GM18951 (cell line): Measurements from ENCODE around the gene SNAPC1.

Source experiments
- POLR2A ChIP-seq: IDR thresholded peaks from 4 replicates; pipeline ENCODE4 v1.6.1; 2011; ENCODE audit warnings: mild to moderate bottlenecking; ENCODE audit not compliant: insufficient read length, insufficient read depth; ENCODE audit errors: extremely low read depth
- in situ Hi-C: fragments of 300-500 bp; cut with MboI; formaldehyde crosslinking; loops from one replicate; pipeline ENCODE4 v1.12.0; 2022; ENCODE audit warnings: low sequenced_read_pairs, mixed read lengths, inconsistent platforms; ENCODE audit not compliant: unreplicated experiment

The SNAPC1 gene

DNA sequence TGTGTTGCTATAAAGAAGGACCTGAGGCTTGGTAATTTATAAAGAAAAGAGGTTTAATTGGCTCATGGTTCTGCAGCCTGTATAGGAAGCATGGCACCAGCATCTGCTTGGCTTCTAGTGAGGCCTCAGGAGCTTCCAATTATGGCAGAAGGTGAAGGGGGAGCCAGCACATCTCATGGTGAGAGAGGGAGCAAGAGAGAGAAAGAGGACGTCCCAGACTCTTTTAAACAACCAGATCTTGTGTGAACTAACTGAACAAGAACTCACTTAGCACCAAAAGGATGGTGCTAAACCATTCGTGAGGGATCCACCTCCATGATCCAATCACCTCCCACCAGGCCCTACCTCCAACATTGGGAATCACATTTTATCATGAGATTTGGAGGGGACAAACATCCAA is 6.1 kb upstream of the SNAPC1 start:
- in situ Hi-C loops: no loop called here

GRCh38 chr14:61759878-61760277 is 2.3 kb upstream of the SNAPC1 start:
- TF ChIP-seq POLR2A: no peak
- in situ Hi-C loops: no loop called here

More for the DNA sequence above, 6.1 kb upstream of the SNAPC1 start:
- no peak for TF ChIP-seq POLR2A

GRCh38 chr14:61761557-61761956 is 663 bp upstream of the SNAPC1 start:
- in situ Hi-C loops: no loop called here

GRCh38 chr14:61764342-61765122 is 2.3 kb downstream of the SNAPC1 start:
- TF ChIP-seq POLR2A: no peak

More at GRCh38 chr14:61761557-61761956, 663 bp upstream of the SNAPC1 start:
- TF ChIP-seq POLR2A: no peak

GRCh38 chr14:61765225-61765943 is 3.2 kb downstream of the SNAPC1 start:
- in situ Hi-C loops: no loop called here
- TF ChIP-seq POLR2A: no peak

More at GRCh38 chr14:61764342-61765122, 2.3 kb downstream of the SNAPC1 start:
- in situ Hi-C loops: no loop called here

DNA sequence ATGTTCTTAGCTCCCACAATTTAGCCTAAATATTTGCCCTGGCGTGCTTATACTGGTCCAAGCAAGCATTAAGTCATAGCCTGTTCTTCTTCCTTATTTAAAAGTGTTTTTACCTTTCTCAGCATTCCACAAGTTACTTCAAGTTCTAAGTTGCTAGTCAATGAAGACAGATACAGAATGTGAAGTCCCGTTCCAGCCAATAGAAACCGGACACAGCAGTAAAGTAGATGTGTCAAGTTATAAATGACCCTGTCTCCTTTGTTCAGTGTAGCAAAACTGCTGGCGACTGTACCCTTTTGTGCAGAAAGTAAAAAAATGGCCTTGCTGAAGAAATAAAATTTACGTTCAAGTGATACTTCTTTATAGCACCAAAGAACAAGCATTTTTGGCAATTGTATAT is 3.9 kb downstream of the SNAPC1 start:
- TF ChIP-seq POLR2A: no peak
- in situ Hi-C loops: no loop called here

GRCh38 chr14:61768240-61768639 is 6.0 kb downstream of the SNAPC1 start:
- in situ Hi-C loops: no loop called here
- no peak for TF ChIP-seq POLR2A

- in situ Hi-C loops: no loop called here
- TF ChIP-seq POLR2A: no peak
Observed at GRCh38 chr14:61769893-61770292, 7.7 kb downstream of the SNAPC1 start.

- in situ Hi-C loops: no loop called here
- no peak for TF ChIP-seq POLR2A
Observed at GRCh38 chr14:61774861-61775260, 12.6 kb downstream of the SNAPC1 start.

GRCh38 chr14:61780125-61780524 is 17.9 kb downstream of the SNAPC1 start:
- TF ChIP-seq POLR2A: no peak
- in situ Hi-C loops: no loop called here

- in situ Hi-C loops: no loop called here
- no peak for TF ChIP-seq POLR2A
Observed at GRCh38 chr14:61797309-61797708, 35.1 kb downstream of the SNAPC1 start.

GRCh38 chr14:61802010-61802568 is 39.9 kb downstream of the SNAPC1 start:
- TF ChIP-seq POLR2A: no peak
- in situ Hi-C loops: no loop called here

DNA sequence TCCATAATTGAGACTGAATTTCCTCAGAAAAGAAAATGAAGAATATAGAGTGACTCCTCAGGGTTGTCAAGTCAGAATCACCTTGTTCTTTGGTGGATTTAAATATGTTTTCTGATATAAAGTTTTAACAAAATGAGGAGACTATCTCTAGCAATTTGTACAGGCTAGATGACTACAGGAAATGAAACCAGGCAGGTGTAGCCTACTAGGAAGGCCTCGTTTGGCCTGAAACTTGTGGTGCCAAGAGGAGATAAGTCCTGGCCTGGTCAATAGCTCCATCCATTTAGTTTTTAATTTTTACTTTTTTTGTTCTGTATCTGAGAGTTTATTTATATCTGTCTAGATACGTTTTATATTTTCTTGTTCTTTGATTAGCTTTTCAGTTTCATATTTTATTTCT is 41.5 kb downstream of the SNAPC1 start:
- TF ChIP-seq POLR2A: no peak
- in situ Hi-C loops: no loop called here
